ENCODE results near the gene EPHA3. TPM values are rescaled to one million over a fixed set of nuclear protein-coding genes. Genes with fewer than 3 reads are reported as not detected.
A peak's percentile ranks its signal among the peaks of the same experiment; 100 is the strongest.

EPHA3 gene
- total RNA-seq, 1 donor from 2014 or later, result 3.3 TPM

GRCh38 chr3:89072642-89073041 is 34.8 kb upstream of the EPHA3 start:
- no peaks in the 10 kb centered on the region for H3K9me3 ChIP-seq
- no peak overlapping the region for H3K27ac ChIP-seq
- no peak for DNase-seq (ENCODE audit: low spot score in 2 of 2)
- H3K36me3 ChIP-seq, result no peaks in the 10 kb centered on the region
- no peak overlapping the region for H3K4me3 ChIP-seq
- H3K27me3 ChIP-seq, result no peaks in the 10 kb centered on the region
- intact Hi-C loops (cut with DNase I), result no loop called here
- TF ChIP-seq CTCF (IDR thresholded peaks at IDR 0.05), result no peak
- no peaks in the 10 kb centered on the region for H3K4me1 ChIP-seq

GRCh38 chr3:89079944-89080343 is 27.5 kb upstream of the EPHA3 start:
- H3K4me3 ChIP-seq, result no peak overlapping the region
- H3K4me1 ChIP-seq, result no peaks in the 10 kb centered on the region
- no peaks in the 10 kb centered on the region for H3K9me3 ChIP-seq
- no peak for TF ChIP-seq CTCF (IDR thresholded peaks at IDR 0.05)
- H3K36me3 ChIP-seq, result no peaks in the 10 kb centered on the region
- intact Hi-C loops (cut with DNase I), result no loop called here
- no peak for DNase-seq (ENCODE audit: low spot score in 2 of 2)
- H3K27me3 ChIP-seq, result no peaks in the 10 kb centered on the region
- H3K27ac ChIP-seq, result no peak overlapping the region

- intact Hi-C loops (cut with DNase I), result no loop called here
- Histone ChIP-seq H3K36me3 (no peaks in the 10 kb centered on the region), H3K9me3 (no peaks in the 10 kb centered on the region), H3K4me1 (no peaks in the 10 kb centered on the region), H3K27ac (no peak overlapping the region), H3K27me3 (no peaks in the 10 kb centered on the region), H3K4me3 (no peak overlapping the region)
- no peak for DNase-seq (ENCODE audit: low spot score in 2 of 2)
- no peak for TF ChIP-seq CTCF (IDR thresholded peaks at IDR 0.05)
Observed at GRCh38 chr3:89087851-89088250, 19.6 kb upstream of the EPHA3 start.

GRCh38 chr3:89098173-89098572 is 9.2 kb upstream of the EPHA3 start:
- no peak for TF ChIP-seq CTCF (IDR thresholded peaks at IDR 0.05)

GRCh38 chr3:89098964-89099585 is 8.3 kb upstream of the EPHA3 start:
- Histone ChIP-seq H3K4me3 (no peak overlapping the region), H3K27ac (no peak overlapping the region), H3K9me3 (no peaks in the 10 kb centered on the region), H3K36me3 (no peaks in the 10 kb centered on the region), H3K4me1 (no peaks in the 10 kb centered on the region), H3K27me3 (no peaks in the 10 kb centered on the region)
- no peak for DNase-seq (ENCODE audit: low spot score in 2 of 2)
- intact Hi-C loops (cut with DNase I), result no loop called here
- TF ChIP-seq CTCF (IDR thresholded peaks at IDR 0.05), result peak in 2 of 3 experiments; percentile 80 to 84

More at GRCh38 chr3:89098173-89098572, 9.2 kb upstream of the EPHA3 start:
- Histone ChIP-seq H3K9me3 (no peaks in the 10 kb centered on the region), H3K4me3 (no peak overlapping the region), H3K27me3 (no peaks in the 10 kb centered on the region), H3K36me3 (no peaks in the 10 kb centered on the region), H3K4me1 (no peaks in the 10 kb centered on the region), H3K27ac (no peak overlapping the region)
- intact Hi-C loops (cut with DNase I), result no loop called here
- DNase-seq (ENCODE audit: low spot score in 2 of 2), result no peak

GRCh38 chr3:89101251-89101650 is 6.2 kb upstream of the EPHA3 start:
- H3K9me3 ChIP-seq, result no peaks in the 10 kb centered on the region
- no peak for DNase-seq (ENCODE audit: low spot score in 2 of 2)
- no peak for TF ChIP-seq CTCF (IDR thresholded peaks at IDR 0.05)
- no peaks in the 10 kb centered on the region for H3K36me3 ChIP-seq
- H3K4me3 ChIP-seq, result no peak overlapping the region
- no peak overlapping the region for H3K27ac ChIP-seq
- no peaks in the 10 kb centered on the region for H3K27me3 ChIP-seq
- H3K4me1 ChIP-seq, result no peaks in the 10 kb centered on the region
- intact Hi-C loops (cut with DNase I), result loop anchor here (10.0 kb wide), 1 partner anchor 896 kb away; no protein-coding TSS in a partner anchor

Data from ascending aorta (tissue), 2 donors.